Small intestine (tissue), 7 donors: ENCODE measurements around the gene RFTN1. TPM values are rescaled to one million over a fixed set of nuclear protein-coding genes. Genes with fewer than 3 reads are reported as not detected.
"Not testable (repeated sequence)": the region's sequence is repeated elsewhere in the genome, so short reads cannot be mapped to it uniquely, and the experiment has no call there.

Experiments
- DNase-seq, 2 donors: peaks; one replicate each; pipeline versions ENCODE4 v3.0.0 to v3.0.0-alpha.2; 2013
- FAIRE-seq: peaks from 2 replicates; lab custom pipeline; 2012; peaks lifted over from hg19 to GRCh38; lab: Jason Lieb, UNC
- H3K27ac ChIP-seq, 3 donors: one replicate each; pipeline ENCODE4 v1.5.1; 2013; ENCODE audit warnings: low read length in 2 of 3, mild to moderate bottlenecking in 2 of 3, control low read depth in 1 of 3, inconsistent platforms in 1 of 3, low read depth in 1 of 3, moderate library complexity in 1 of 3
- H3K27me3 ChIP-seq, 3 donors: one replicate each; pipeline ENCODE4 v1.6.1; 2013; ENCODE audit warnings: low read length in 3 of 3, inconsistent platforms in 1 of 3; ENCODE audit not compliant: control insufficient read depth in 3 of 3, insufficient read depth in 3 of 3
- H3K36me3 ChIP-seq, 3 donors: one replicate each; pipeline ENCODE4 v1.6.1; 2013; ENCODE audit warnings: low read length in 3 of 3, inconsistent platforms in 1 of 3, low read depth in 1 of 3, mild to moderate bottlenecking in 1 of 3, moderate library complexity in 1 of 3; ENCODE audit not compliant: control insufficient read depth in 3 of 3, insufficient read depth in 2 of 3
- H3K4me1 ChIP-seq, 3 donors: one replicate each; pipeline ENCODE4 v1.6.1; 2013; ENCODE audit warnings: low read length in 2 of 3, inconsistent platforms in 1 of 3, low read depth in 1 of 3, mild to moderate bottlenecking in 1 of 3, moderate library complexity in 1 of 3; ENCODE audit not compliant: control insufficient read depth in 3 of 3, insufficient read depth in 2 of 3
- H3K4me3 ChIP-seq, 3 donors: one replicate each; pipeline ENCODE4 v1.5.1; 2013; ENCODE audit warnings: low read length in 3 of 3, control low read depth in 1 of 3, inconsistent platforms in 1 of 3, low read depth in 1 of 3, mild to moderate bottlenecking in 1 of 3, moderate library complexity in 1 of 3
- H3K9me3 ChIP-seq, 2 donors: one replicate each; pipeline ENCODE4 v1.6.1; 2013; ENCODE audit warnings: low read depth in 1 of 2, low read length in 1 of 2; ENCODE audit not compliant: control insufficient read depth in 2 of 2, insufficient read depth in 1 of 2
- WGBS, 3 donors: extraction: QIAGEN DNeasy Blood & Tissue Kit; methylation state at CpG; one replicate each; pipeline ENCODE4 v1.1.7; 2013; 5-methylcytosine and 5-hydroxymethylcytosine counted together
- polyA plus RNA-seq, 4 donors: library from polyadenylated mRNA; stranded (reverse) in 3 of 4; unstranded in 1 of 4; fragments of 200-250 nt in 3 of 4; fragments of 120-200 nt in 1 of 4; gene quantifications; one replicate each; pipeline versions ENCODE4 v1.2.1 to v1.2.3, GENCODE V29; 2013
- donor health status: healthy with polysubstance abuse.
- donor health status: control.
- donor health status: control.
- donor health status: Bipolar disorder and iron deficiency.
- donor health status: healthy.

Gene RFTN1
- polyA plus RNA-seq, 4 donors, result 1.8 to 18.4 (median 11.6) TPM

- no peaks in the 10 kb centered on the region for H3K9me3 ChIP-seq
- 74 to 85% (median 78%) methylated on average over 5 of the region's 5 CpGs for WGBS, 3 donors
- no peak for FAIRE-seq
- peak overlapping the region in 2 of 3 donors; percentile 5 to 30 for H3K27ac ChIP-seq
- H3K4me1 ChIP-seq, result peaks cover 0 to 13% (median 11%) of the 10 kb centered on the region in 3 donors
- no peaks in the 10 kb centered on the region for H3K27me3 ChIP-seq
- H3K36me3 ChIP-seq, result peaks cover 4 to 51% (median 5%) of the 10 kb centered on the region in 3 donors
- no peak overlapping the region for H3K4me3 ChIP-seq
- no peak for DNase-seq
These were observed 199.4 kb downstream of the RFTN1 start for GRCh38 chr3:16313886-16314645.

GRCh38 chr3:16311960-16312451, 201.5 kb downstream of the RFTN1 start:
- 42 to 59% (median 42%) methylated on average over 6 of the region's 6 CpGs for WGBS, 3 donors
- Histone ChIP-seq H3K27me3 (no peaks in the 10 kb centered on the region), H3K36me3 (peaks cover 4 to 39% (median 5%) of the 10 kb centered on the region in 3 donors), H3K4me1 (peaks cover 0 to 13% (median 11%) of the 10 kb centered on the region in 3 donors), H3K4me3 (no peak overlapping the region), H3K9me3 (no peaks in the 10 kb centered on the region), H3K27ac (peak overlapping the region; percentile 15 to 93 (median 77))
- DNase-seq, result peak; percentile 58
- no peak for FAIRE-seq

- DNase-seq, H3K4me3 ChIP-seq, H3K27me3 ChIP-seq, FAIRE-seq, H3K27ac ChIP-seq, H3K9me3 ChIP-seq: not testable (repeated sequence)
- H3K4me1 ChIP-seq, result peaks cover under 1 to 13% (median 11%) of the 10 kb centered on the region in 3 donors
- H3K36me3 ChIP-seq, result peaks cover under 1 to 26% (median 5%) of the 10 kb centered on the region in 3 donors
- 89 to 95% (median 94%) methylated on average over 7 of the region's 7 CpGs for WGBS, 3 donors
These were observed 203.0 kb downstream of the RFTN1 start for GRCh38 chr3:16310486-16310885.

GRCh38 chr3:16309558-16309957, 203.9 kb downstream of the RFTN1 start:
- peaks cover 2 to 13% (median 11%) of the 10 kb centered on the region in 3 donors for H3K4me1 ChIP-seq
- H3K4me3 ChIP-seq, result no peak overlapping the region
- H3K36me3 ChIP-seq, result peaks cover 0 to 34% (median 5%) of the 10 kb centered on the region in 3 donors
- FAIRE-seq (no peak), DNase-seq (peak in 1 of 2 donors; percentile 62)
- no peaks in the 10 kb centered on the region for H3K9me3 ChIP-seq
- no peaks in the 10 kb centered on the region for H3K27me3 ChIP-seq
- H3K27ac ChIP-seq, result peak overlapping the region in 1 of 3 donors; percentile 46
- WGBS, 3 donors, result 17 to 60% (median 32%) methylated on average over 1 to 2 of the region's 2 CpGs

- Histone ChIP-seq H3K27ac (no peak overlapping the region), H3K9me3 (no peaks in the 10 kb centered on the region), H3K27me3 (no peaks in the 10 kb centered on the region), H3K36me3 (peaks cover 0 to 32% (median 5%) of the 10 kb centered on the region in 3 donors), H3K4me3 (no peak overlapping the region), H3K4me1 (peaks cover 2 to 13% (median 11%) of the 10 kb centered on the region in 3 donors)
- no peak for DNase-seq
- FAIRE-seq, result no peak
- 94 to 96% (median 96%) methylated on average over 1 of the region's 1 CpG for WGBS, 3 donors
These were observed 204.8 kb downstream of the RFTN1 start for GRCh38 chr3:16308727-16309126.

GRCh38 chr3:16307832-16308531, 205.5 kb downstream of the RFTN1 start:
- Histone ChIP-seq H3K36me3 (peaks cover 0 to 28% (median 5%) of the 10 kb centered on the region in 3 donors), H3K4me1 (peaks cover 2 to 13% (median 11%) of the 10 kb centered on the region in 3 donors), H3K27me3 (no peaks in the 10 kb centered on the region), H3K27ac (no peak overlapping the region), H3K4me3 (no peak overlapping the region), H3K9me3 (no peaks in the 10 kb centered on the region)
- FAIRE-seq (no peak), DNase-seq (no peak)
- 83 to 92% (median 87%) methylated on average over 5 of the region's 5 CpGs for WGBS, 3 donors

- Histone ChIP-seq H3K4me1 (peaks cover 0 to 2% (median 0%) of the 10 kb centered on the region in 3 donors), H3K27ac (peak overlapping the region in 1 of 3 donors; percentile 57), H3K36me3 (peaks cover 0 to 18% (median 8%) of the 10 kb centered on the region in 3 donors), H3K9me3 (no peaks in the 10 kb centered on the region), H3K4me3 (no peak overlapping the region), H3K27me3 (no peaks in the 10 kb centered on the region)
- WGBS, 3 donors, result 66 to 71% (median 67%) methylated on average over 7 of the region's 7 CpGs
- FAIRE-seq, result no peak
- peak in 1 of 2 donors; percentile 62 for DNase-seq
These were observed 208.4 kb downstream of the RFTN1 start for GRCh38 chr3:16305111-16305541.
